Thyroid gland (tissue), 4 donors: Measurements from ENCODE around the gene FREY1. TPM values are rescaled to one million over a fixed set of nuclear protein-coding genes. Genes with fewer than 3 reads are reported as not detected.
A peak's percentile ranks its signal among the peaks of the same experiment; 100 is the strongest.
"Not testable (repeated sequence)": the region's sequence is repeated elsewhere in the genome, so short reads cannot be mapped to it uniquely, and the experiment has no call there.

Experiments used
- DNase-seq, 2 donors: peaks; one replicate each; pipeline ENCODE4 v3.0.0-alpha.2; 2019
- H3K27ac ChIP-seq, 3 donors: fragments of 200-600 bp; sonication (generic); 1 replicate in 2 of 3; 2 replicates in 1 of 3; pipeline ENCODE4 v1.5.1; 2016 to 2019; ENCODE audit warnings: mild to moderate bottlenecking in 1 of 3, moderate library complexity in 1 of 3
- H3K27me3 ChIP-seq: fragments of 200-600 bp; sonication (generic); one replicate; pipeline ENCODE4 v1.5.1; 2019
- H3K36me3 ChIP-seq, 2 donors: fragments of 200-600 bp; sonication (generic); one replicate each; pipeline ENCODE4 v1.5.1; 2016 to 2019
- H3K4me1 ChIP-seq, 2 donors: fragments of 200-600 bp; sonication (generic); one replicate each; pipeline ENCODE4 v1.5.1; 2017 to 2019
- H3K4me3 ChIP-seq, 3 donors: fragments of 200-600 bp; sonication (generic); replicated peaks in 1 of 3; 1 replicate in 2 of 3; 2 replicates in 1 of 3; pipeline ENCODE4 v1.5.1; 2016; ENCODE audit warnings: mild to moderate bottlenecking in 1 of 3
- H3K9me3 ChIP-seq: fragments of 200-600 bp; sonication (generic); one replicate; pipeline ENCODE4 v1.5.1; 2017
- CTCF ChIP-seq, 6 experiments: fragments of 200-600 bp in 3 of 6; fragments of 450-650 bp in 3 of 6; sonication (generic) in 3 of 6; IDR thresholded peaks; one replicate each; pipeline ENCODE4 v1.5.1; 2016 to 2019; ENCODE audit warnings: antibody characterized with exemption in 6 of 6, mild to moderate bottlenecking in 2 of 6, inconsistent platforms in 1 of 6, moderate library complexity in 1 of 6
- POLR2A ChIP-seq, 2 donors: fragments of 450-650 bp; IDR thresholded peaks; one replicate each; pipeline ENCODE4 v1.6.1; 2017; ENCODE audit warnings: antibody characterized with exemption in 2 of 2, mild to moderate bottlenecking in 2 of 2, moderate library complexity in 1 of 2
- WGBS, 2 donors: methylation state at CpG; one replicate each; pipeline ENCODE4 v1.1.5; 2017; 5-methylcytosine and 5-hydroxymethylcytosine counted together
- intact Hi-C: fragments of 100-400 bp; cut with DNase I; formaldehyde crosslinking; loops from one replicate; pipeline ENCODE4 v1.15.1; 2023
- total RNA-seq, 4 donors: library from RNA; depleted of rRNA; stranded (reverse); fragments of >200 nt; gene quantifications; one replicate each; pipeline ENCODE4 v1.2.3, GENCODE V29; 2016

The FREY1 gene
- total RNA-seq, 4 donors from 2014 or later: 1.8 to 2.6 TPM; not detected in 2

GRCh38 chr11:45902452-45903380, 4.4 kb downstream of the FREY1 start:
- peaks cover 17 to 20% of the 10 kb centered on the region in 2 donors for H3K4me1 ChIP-seq
- 93 to 95% methylated on average over 21 to 52 of the region's 56 CpGs for WGBS, 2 donors
- intact Hi-C loops: no loop called here
- H3K27ac ChIP-seq: no peak overlapping the region
- TF ChIP-seq POLR2A (IDR thresholded peaks at IDR 0.05): no peak
- TF ChIP-seq CTCF (IDR thresholded peaks at IDR 0.05): no peak
- H3K27me3 ChIP-seq: no peaks in the 10 kb centered on the region
- no peaks in the 10 kb centered on the region for H3K9me3 ChIP-seq
- H3K36me3 ChIP-seq: no peaks in the 10 kb centered on the region
- no peak overlapping the region for H3K4me3 ChIP-seq
- no peak for DNase-seq

DNA sequence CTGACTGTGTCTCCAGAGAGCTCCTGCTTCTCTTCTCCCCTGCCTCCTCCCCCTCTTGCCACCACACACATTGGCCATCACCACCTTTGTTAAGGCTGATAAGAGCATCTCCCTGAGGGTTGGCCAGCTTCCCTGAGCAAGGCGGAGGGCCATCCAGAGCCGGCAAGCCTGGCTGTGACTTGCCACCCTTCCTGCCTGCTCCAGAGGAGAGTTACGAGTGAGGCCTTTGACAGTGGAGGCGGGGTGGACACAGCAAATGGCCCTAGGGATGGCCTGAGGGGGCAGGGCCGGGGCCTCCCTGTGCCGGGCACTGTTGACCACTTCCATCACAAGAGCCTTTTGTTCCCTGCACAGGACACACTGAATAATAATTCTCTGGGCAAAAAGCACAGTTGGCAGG, 5.4 kb downstream of the FREY1 start:
- H3K4me3 ChIP-seq: no peak overlapping the region
- TF ChIP-seq POLR2A (IDR thresholded peaks at IDR 0.05): no peak
- TF ChIP-seq CTCF (IDR thresholded peaks at IDR 0.05): no peak
- 79 to 94% methylated on average over 2 to 6 of the region's 6 CpGs for WGBS, 2 donors
- no peaks in the 10 kb centered on the region for H3K36me3 ChIP-seq
- H3K4me1 ChIP-seq: peaks cover 17 to 20% of the 10 kb centered on the region in 2 donors
- DNase-seq: no peak
- intact Hi-C loops: no loop called here
- H3K9me3 ChIP-seq: no peaks in the 10 kb centered on the region
- no peaks in the 10 kb centered on the region for H3K27me3 ChIP-seq
- no peak overlapping the region for H3K27ac ChIP-seq

DNA sequence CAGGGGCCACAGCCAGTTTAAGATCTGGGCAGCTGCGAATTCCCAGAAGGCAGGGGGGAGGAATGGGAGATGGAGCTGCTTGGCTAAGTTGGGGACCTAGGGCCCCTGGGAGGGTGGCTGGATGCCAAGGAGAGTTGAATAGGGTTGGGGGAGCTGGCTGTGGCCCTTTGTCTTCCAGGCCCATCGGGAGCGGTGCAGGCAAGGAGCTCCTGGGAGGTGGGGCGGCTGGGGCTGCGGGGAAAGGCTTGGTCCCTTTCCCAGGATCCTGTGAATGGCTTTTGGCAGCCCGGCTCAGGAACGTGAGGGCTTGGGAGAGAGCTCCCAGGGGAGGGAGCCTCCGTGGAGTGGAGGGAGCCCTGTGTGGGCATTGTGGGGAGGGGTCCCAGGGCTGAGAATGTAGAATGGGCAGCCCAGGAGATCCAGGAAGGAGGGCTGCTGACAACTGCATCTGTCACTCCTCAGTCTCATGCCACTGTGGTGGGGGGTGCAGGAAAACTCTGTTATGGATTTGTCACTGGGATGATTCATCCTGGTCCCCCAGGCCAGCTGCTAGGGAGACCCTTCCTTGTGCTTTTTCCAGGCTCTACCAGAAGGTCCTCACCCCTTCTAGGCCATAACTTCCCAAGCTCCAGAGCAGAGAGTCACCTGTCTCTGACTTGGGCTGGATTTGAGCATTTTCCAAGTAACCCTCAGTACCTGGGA, 6.0 kb downstream of the FREY1 start:
- no peaks in the 10 kb centered on the region for H3K27me3 ChIP-seq
- DNase-seq: peak; percentile 24 to 32
- peaks cover 17 to 20% of the 10 kb centered on the region in 2 donors for H3K4me1 ChIP-seq
- no peak overlapping the region for H3K27ac ChIP-seq
- H3K9me3 ChIP-seq: no peaks in the 10 kb centered on the region
- H3K36me3 ChIP-seq: no peaks in the 10 kb centered on the region
- H3K4me3 ChIP-seq: peak overlapping the region in 1 of 3 donors; percentile 54
- WGBS, 2 donors: 13 to 23% methylated on average over 8 of the region's 8 CpGs
- TF ChIP-seq CTCF (IDR thresholded peaks at IDR 0.05) (no peak), POLR2A (IDR thresholded peaks at IDR 0.05) (no peak)
- intact Hi-C loops: no loop called here

- H3K9me3 ChIP-seq, H3K36me3 ChIP-seq, intact Hi-C loops, H3K27me3 ChIP-seq, H3K27ac ChIP-seq: not testable (repeated sequence)
- peak in 1 of 2 donors; percentile 20 for DNase-seq
- WGBS, 2 donors: 7 to 11% methylated on average over 20 to 25 of the region's 59 CpGs
- peak in 1 of 2 donors; percentile 34 for TF ChIP-seq POLR2A (IDR thresholded peaks at IDR 0.05)
- H3K4me3 ChIP-seq: peak overlapping the region in 2 of 3 donors; percentile 15 to 54
- H3K4me1 ChIP-seq: peaks cover 17 to 20% of the 10 kb centered on the region in 2 donors
These were observed 6.8 kb downstream of the FREY1 start for GRCh38 chr11:45900175-45900800.

- WGBS, 2 donors: 1% methylated on average over 17 to 22 of the region's 62 CpGs
- Histone ChIP-seq H3K36me3 (no peaks in the 10 kb centered on the region), H3K4me1 (peaks cover 17 to 20% of the 10 kb centered on the region in 2 donors), H3K4me3 (peak overlapping the region in 1 of 3 donors; percentile 54), H3K9me3 (no peaks in the 10 kb centered on the region), H3K27ac (no peak overlapping the region), H3K27me3 (no peaks in the 10 kb centered on the region)
- intact Hi-C loops: no loop called here
- DNase-seq: peak; percentile 87 to 88
- TF ChIP-seq POLR2A (IDR thresholded peaks at IDR 0.05) (no peak), CTCF (IDR thresholded peaks at IDR 0.05) (no peak)
These were observed 7.5 kb downstream of the FREY1 start for GRCh38 chr11:45899448-45900174.
